Stimulated activated naive CD4-positive, alpha-beta T cell treated with Interleukin-2 at 50 U/mL for 16 hours (primary cell): ENCODE results near the gene ROBO2.

ENCODE experiments used
- DNase-seq: peaks from one replicate; lab custom pipeline; 2025; lab: John Stamatoyannopoulos, UW

ROBO2 gene

DNA sequence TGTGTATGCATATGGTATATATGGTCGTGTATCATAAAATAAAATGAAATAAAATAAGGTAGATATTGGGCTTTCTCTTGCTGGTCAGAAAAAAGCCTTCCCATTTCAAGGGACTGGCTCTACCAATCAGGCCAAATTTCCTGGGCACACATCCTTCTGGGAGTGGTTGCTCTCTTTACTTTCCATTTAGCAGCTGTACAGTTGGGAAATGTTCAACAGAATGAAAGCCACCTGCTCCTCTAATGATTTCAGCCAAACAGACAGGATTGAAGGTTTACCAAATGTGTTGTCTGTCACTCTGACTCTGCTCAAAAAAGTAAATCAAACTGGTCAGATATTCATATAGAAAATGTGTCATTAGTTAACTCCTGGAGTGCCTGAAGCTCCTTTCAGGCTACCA, 380.4 kb downstream of the ROBO2 start:
- no peak for DNase-seq

DNA sequence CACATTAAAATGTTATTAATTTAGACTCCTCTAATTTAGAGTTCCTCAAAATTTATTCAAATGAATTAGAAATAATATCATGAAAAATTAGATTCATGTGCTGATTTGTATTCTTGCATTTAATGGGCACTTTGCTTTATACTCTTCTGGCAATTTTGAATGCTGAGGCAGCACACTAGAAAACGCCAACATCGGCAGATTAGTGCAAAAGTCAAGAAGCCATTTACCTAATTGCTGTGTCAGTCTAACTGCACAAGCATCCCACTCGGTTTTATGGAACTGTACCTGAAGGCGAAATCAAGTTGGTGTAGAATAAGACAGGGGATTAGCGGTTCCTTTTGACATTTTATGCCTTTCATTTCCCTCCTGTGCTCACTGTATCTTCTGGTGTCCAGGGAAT, 382.0 kb downstream of the ROBO2 start:
- no peak for DNase-seq

- no peak for DNase-seq
Observed at GRCh38 chr3:77426531-77426930, 386.6 kb downstream of the ROBO2 start.

- no peak for DNase-seq
Observed at GRCh38 chr3:77427528-77427927, 387.6 kb downstream of the ROBO2 start.

GRCh38 chr3:77436908-77437307, 397.0 kb downstream of the ROBO2 start:
- no peak for DNase-seq

DNA sequence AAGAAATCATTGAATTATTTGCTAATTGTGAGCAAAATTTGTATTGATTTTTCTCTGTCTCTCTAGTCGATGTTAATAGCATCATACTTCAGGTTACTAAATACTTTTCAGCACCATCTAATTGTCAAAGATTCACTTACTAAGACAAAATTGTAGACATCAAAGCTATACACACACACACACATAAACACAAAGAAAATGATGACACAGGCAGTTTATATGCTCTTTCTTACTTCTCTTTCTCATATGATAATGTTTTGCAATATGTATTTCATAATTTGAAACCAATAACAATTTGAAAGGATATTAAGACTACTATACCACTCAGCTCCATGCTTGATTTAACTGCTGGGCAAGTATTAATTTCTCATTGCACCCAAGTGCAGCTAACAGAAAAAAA, 406.2 kb downstream of the ROBO2 start:
- no peak for DNase-seq

DNA sequence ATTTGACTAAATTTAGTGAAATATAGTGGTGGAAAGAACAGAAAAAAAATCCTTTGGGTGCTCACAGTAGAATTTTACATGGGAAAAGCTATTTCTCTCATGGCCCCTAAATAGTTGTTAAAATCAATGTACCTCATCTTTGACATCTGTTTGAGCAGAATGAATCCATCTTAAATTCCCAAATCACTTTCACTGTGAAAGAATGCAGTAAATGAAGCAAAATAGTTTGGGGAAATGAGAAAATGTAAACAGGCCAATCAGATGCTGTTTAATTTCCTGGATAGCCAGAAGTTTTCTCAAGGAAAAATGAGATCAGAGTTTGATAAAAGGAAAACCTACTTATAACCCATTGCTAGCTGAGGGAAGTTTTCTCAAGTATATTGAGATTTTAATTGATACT, 406.9 kb downstream of the ROBO2 start:
- no peak for DNase-seq

DNA sequence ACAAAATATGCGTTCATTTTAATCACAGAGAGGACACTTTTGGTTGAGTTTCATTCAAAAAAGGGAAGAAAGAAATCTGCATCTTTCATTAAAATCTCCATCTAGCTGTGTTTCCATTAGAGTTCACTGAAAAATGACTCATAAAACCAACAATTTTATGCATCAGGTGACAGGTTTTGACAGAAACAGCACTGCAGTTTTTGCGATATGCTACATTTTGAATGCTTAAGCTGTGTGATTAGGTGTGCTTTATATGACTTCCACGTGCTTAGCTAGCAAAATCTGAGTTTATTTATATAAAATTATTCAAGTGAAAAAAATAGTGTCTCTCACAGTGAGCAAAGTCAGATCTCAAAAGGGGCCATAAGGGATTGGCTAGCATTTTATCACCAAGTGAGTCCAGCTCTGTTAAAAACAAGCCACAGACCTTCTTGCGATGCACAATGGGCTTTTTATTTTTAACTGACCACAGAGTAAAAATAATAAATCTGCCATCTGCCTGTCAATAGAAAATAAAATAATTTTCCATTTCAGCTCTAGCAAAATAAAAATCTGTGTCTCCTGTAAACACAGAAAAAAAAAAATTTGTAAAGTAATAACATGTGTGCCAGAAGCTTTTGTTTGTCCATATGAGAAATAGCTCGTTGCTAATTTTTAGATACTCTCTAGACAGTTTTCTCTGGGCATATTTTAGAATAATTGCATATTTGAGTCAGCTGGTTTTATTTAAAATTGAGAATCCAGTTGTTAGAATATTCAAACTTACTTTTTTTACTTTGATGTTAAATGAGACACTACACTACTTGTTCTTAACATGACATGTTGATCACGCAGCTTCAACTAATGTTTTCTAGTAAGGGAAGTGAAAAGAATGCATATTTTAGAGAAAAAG, 409.8 kb downstream of the ROBO2 start:
- DNase-seq, result no peak

DNA sequence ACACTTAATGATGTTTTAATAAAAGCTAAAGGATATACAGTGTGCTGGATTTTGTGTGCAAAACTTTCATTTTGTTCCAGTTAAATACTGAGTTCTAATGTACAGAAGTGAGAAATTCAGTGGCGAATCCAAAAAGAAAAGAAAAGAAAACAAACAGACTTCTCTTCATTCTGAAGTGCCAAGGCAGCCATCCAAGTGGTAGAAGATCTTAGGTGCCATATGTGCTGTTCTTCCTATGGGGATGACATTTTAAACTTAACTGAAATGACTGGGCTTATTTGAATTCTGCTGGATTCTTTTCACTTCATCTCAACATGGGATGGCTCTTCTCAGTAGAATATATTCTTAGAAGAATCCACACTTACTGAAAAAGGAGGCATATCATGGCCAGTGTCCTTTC, 416.5 kb downstream of the ROBO2 start:
- no peak for DNase-seq

DNA sequence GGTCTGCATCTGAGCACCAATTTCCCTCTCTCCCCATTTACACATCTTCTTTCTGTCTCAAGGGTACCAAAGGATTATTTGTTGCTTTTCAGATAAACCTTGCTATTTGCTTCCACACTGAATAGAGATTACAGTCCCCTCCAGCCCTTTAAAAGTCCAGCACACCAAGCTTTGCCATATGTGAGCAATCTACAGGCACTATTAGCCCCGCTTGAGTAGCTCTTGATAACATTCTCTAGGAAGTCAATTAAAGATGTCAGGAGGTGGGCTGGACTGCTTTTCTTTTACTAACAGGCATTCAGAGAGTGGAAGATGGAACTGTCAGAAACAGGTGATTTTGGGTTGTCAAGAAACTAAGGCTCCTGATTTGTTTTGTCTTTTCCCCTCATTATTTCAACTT, 417.0 kb downstream of the ROBO2 start:
- no peak for DNase-seq

DNA sequence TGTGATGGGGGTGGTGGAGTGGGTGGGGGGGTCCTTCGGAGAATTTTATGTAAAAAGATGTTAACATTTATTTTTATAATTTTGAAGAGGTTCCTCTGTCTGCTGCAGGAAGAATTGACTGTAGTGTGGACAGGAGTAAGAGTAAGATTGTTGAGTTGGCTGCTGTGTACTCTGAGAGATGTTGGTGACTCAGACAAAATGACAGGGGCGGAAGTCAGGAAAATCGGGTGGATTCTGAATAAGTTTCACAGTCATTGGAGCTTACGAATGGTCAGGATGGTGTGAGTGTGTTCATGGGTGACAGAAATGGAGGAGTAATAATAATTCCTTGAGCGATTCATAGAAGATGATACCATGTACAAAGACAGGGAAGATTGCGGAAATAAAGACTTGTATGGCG, 420.0 kb downstream of the ROBO2 start:
- no peak for DNase-seq

GRCh38 chr3:77460326-77460725, 420.4 kb downstream of the ROBO2 start:
- DNase-seq, result no peak

DNA sequence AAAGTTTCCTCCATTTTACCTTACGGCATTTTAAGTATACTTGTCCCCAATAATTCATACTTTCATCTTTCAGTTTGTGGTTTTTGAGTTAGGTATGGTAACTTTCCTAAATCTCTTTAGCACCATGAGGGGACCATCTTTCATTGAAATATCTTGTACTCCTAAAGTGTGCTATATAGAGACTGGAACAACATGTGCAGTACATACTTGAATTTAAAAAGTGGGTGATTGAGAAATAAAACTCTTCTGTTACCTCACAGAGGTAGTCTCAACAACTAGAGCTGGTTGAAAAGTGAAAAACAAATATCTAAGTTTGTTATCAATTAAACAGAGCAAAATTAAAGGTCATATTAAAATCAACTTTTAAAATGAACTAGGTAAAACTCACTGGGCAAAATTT, 423.1 kb downstream of the ROBO2 start:
- DNase-seq, result no peak

DNA sequence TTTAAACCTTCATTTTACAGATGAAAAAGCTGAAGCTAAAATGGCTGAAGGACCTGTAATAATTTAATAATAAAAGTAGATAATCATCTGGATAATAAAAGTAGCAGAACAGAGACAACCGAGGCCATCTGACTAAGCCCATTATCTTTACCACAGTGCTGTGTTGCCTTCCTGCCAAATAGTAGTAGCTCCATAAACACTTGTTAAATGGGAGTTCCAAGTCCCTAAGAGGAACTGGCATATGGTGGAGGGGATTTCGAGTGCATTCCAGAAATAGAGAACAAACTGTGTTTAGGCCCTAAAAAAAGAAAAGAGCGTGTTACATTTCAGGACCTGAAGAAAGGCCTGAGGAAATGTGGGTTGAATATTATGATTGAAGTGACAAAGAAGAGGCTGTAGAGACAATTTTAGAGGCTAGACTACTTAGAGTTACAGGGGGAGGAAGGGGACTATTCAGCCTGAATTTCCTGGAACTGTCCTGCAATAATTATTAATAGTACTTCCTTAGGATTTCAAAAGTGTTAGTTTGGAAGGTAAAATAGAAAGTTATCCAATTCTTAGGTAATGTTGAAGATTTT, 424.3 kb downstream of the ROBO2 start:
- no peak for DNase-seq

DNA sequence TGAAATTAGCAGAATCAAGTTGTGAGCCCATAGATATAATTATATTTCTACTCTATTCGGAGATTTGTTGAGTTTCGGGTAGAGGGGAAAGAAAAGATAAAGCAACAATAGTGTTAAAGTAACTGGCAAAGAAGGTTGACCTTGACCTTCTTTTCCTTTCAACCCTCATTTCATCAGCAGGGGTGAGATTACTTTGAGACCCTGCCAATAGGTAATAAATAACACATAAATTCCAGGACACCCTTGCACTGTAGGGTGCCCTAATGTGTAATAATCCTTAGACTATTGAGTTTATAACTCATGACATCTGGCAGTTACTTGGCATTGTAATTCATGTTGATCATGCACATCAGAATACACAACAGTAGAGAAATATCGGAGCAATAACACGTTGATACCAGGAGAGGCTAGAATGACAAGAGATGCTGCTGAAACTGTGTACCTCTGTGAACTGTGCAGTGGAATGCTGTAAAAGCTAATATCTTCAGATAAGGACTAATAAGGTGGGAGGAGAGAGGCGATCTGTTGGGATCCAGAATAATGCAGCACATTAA, 426.7 kb downstream of the ROBO2 start:
- DNase-seq, result no peak

DNA sequence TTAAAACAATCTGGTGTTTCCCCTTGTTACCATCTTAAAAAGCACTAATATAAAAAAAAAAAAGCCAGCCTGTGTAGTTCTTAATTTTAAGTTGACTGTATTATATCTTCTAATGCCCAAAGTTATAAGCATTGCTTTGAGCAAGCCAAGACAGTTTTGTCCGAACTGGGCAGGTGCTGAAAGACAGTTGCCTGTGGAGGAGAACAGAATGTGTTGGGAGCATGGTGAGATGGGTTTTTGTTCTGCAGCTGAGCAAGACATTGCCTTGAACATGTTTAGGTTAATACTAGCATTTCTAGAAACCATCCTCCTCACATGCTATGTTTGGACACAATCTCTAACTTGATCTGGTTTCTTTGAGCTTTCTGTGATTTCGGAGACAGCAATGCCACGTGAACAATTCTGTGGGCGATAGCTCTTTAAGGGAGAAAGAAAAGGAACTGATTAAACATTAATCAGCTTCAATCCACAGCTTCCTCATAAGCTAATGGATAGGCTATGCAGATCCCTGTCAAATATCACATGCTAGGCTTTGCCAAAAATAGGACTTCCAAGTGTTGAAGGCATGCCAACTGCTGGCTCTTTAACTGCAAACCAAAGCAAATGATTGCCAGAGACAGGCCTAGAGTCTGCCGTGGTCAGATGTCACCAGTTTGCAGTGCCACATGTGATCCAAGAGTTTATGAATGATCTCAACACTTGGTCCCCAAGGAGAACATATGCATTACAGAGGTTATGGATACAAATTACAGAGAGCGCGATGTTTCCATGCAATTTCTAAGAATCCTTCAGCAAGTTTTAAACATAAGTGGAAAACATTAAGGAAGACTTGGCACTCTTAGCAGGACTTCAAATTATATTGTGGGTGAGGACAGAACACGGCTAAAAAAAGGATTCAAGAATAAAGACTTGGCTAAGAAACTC, 428.1 kb downstream of the ROBO2 start:
- no peak for DNase-seq

GRCh38 chr3:77468626-77469020, 428.7 kb downstream of the ROBO2 start:
- DNase-seq, result no peak

DNA sequence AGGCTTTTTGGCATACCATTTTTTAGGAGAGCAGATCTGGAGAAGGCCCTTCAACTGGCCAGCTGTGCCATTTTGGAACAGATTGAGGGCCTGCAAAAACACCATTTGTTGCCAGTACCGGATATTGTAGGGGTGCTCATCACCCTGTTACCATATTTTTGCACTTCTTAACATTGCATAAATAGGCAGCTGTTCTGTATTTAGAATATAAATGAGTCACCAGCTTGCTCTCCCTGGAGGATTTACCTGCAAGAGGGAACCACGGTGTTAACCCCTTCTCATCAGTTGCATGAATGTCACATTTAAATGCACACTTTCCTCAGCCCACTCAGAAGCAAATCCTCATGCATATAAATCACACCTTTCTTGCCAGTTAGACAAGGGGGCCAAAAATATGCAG, 435.6 kb downstream of the ROBO2 start:
- no peak for DNase-seq

DNA sequence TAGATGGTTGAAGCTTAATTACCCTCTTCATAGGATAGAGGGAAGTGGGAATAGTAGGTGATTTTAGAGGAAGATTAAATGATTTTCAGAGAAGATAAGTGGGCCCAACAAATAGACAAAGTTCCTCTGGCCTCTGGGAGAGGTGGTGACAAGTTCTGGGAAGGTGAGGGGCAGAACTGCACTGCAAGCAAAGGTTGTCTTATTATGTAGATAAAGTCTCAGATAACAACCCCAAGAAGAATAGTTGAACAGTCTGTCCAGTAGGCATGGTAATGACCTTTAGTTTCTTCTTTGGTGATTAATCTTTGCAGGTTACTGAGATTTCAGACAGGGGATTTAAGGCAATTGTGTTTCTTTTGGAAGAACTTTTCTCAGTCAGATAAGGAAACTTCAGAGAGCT, 439.1 kb downstream of the ROBO2 start:
- DNase-seq, result no peak

DNA sequence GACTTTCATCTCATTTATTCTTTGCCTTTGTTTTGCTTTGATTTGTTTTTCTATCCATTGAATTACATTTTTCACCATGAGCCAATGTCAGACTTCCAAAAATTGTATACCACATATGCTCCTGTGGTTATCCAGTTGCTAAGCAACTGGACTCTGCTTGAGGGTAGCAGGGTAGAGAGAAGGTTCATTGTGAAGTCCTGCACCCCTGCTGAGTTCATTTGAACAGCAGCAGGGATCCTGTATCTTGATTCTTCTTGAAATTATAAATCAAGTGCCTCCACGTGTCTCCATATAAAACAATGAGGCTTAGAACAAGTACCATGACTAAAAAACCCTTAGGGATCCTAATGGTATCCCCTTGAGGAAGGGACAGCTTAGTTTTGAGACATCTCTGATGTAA, 449.3 kb downstream of the ROBO2 start:
- DNase-seq, result no peak

DNA sequence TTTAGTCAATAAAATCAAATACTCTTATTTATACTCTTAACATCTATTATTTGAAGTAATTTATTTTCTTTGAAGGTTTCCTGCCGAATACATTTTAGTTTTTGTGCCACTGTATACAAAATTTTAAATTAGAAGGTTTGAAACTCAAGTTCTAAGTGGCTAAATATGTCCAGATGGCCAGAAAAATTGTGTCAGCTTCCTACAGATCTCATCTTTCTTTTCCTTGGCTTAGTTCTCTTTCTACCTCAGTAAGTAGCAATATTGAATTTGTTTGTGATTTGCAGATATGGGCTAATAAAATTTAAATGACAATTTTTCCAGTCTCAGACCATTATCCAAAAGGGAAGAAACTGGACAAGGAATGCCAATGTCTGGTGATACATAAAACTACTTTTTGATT, 452.1 kb downstream of the ROBO2 start:
- no peak for DNase-seq

- no peak for DNase-seq
Observed at GRCh38 chr3:77500721-77501120, 460.8 kb downstream of the ROBO2 start.
